OCI-LY3 (cell line): ENCODE data around the gene TPP1.

Source experiments
- H2AFZ ChIP-seq: fragments of 200-600, 300-600 bp; shearing (Covaris generic); 2 replicates; pipeline ENCODE4 v1.6.0; 2014; ENCODE audit warnings: antibody characterized with exemption, low read depth, low read length
- H3K27ac ChIP-seq: fragments of 200-600, 300-600 bp; sonication (generic); 2 replicates; pipeline ENCODE4 v1.5.1; 2014; ENCODE audit warnings: mild to moderate bottlenecking, low read length, moderate library complexity, mixed read lengths
- H3K27me3 ChIP-seq: fragments of 200-600, 300-600 bp; sonication (generic); 2 replicates; pipeline ENCODE4 v1.6.1; 2014; ENCODE audit warnings: low read depth, low read length, mixed read lengths
- H3K36me3 ChIP-seq: fragments of 200-600, 300-600 bp; sonication (generic); replicated peaks from 2 replicates; pipeline ENCODE3; 2014; ENCODE audit warnings: low read depth, low read length, mixed read lengths
- H3K4me1 ChIP-seq: fragments of 300-600, 200-600 bp; sonication (generic); 2 replicates; pipeline ENCODE4 v1.6.1; 2014; ENCODE audit warnings: low read length, mixed read lengths
- H3K4me2 ChIP-seq: fragments of 200-600, 300-600 bp; sonication (generic); 2 replicates; pipeline ENCODE4 v1.6.1; 2014; ENCODE audit warnings: low read length, mixed read lengths
- H3K4me3 ChIP-seq: fragments of 300-600, 200-600 bp; sonication (generic); 2 replicates; pipeline ENCODE4 v1.5.1; 2014; ENCODE audit warnings: antibody characterized with exemption, mild to moderate bottlenecking, low read length, moderate library complexity
- H3K79me2 ChIP-seq: fragments of 300-600, 200-600 bp; shearing (Covaris generic); 2 replicates; pipeline ENCODE4 v1.6.1; 2014; ENCODE audit warnings: mild to moderate bottlenecking, low read length, mixed read lengths
- H3K9ac ChIP-seq: fragments of 300-600, 200-600 bp; shearing (Covaris generic); 2 replicates; pipeline ENCODE4 v1.6.0; 2014; ENCODE audit warnings: mild to moderate bottlenecking, low read length, moderate library complexity
- H3K9me3 ChIP-seq: fragments of 200-600, 300-600 bp; shearing (Covaris generic); 2 replicates; pipeline ENCODE4 v1.6.1; 2014; ENCODE audit warnings: low read length, mixed read lengths; ENCODE audit not compliant: insufficient read depth
- H4K20me1 ChIP-seq: fragments of 200-600, 300-600 bp; sonication (generic); 2 replicates; pipeline ENCODE4 v1.6.1; 2016; ENCODE audit warnings: low read length, mixed read lengths; ENCODE audit not compliant: insufficient read depth
- CTCF ChIP-seq: fragments of 200-600, 300-600 bp; sonication (generic); IDR thresholded peaks from 2 replicates; pipeline ENCODE4 v1.5.1; 2014; ENCODE audit warnings: antibody characterized with exemption, low read length, low read depth
- EZH2phosphoT487 ChIP-seq: fragments of 200-600 bp; shearing (Covaris generic); IDR thresholded peaks from 2 replicates; pipeline ENCODE4 v1.6.1; 2018; ENCODE audit warnings: antibody characterized with exemption, mixed run types, low read depth

TPP1 gene

DNA sequence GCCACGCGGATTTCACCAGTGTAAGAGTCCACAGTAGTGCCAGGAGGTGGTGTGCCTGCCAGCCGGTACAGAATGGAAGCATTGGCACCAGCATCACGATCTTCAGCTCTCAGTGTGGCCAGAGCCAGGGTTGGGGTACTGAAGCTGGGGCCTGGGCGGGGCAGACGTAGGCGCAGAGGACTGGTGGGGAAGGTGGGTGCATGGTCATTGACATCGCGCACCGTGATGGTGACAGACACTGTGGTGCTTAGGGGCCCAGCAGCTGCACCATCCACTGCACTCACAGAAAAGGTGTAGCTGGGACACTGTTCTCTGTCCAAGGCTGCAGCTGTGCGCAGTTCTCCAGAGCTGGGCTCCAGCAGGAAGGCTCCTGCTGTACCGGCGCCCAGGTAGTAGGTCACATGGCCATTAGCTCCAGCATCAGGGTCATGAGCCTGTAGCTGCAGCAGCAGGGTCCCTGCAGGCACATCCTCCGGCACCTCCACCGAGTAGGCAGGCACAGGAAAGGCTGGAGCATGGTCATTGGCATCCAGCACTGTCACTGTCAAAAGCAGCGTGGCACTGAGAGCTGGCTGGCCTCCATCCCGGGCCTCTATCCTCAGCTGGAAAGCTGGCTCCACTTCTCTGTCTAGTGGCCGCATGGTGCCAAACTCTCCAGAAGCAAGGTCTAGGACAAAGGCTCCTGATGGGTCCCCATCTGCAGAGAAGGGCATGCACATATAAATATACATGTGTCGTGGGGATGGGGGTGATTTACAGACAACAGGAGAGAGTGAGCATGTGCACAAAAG is 7.9 kb upstream of the TPP1 start:
- no peaks in the 10 kb centered on the region for H3K27me3 ChIP-seq
- no peak overlapping the region for H3K9ac ChIP-seq
- H3K4me2 ChIP-seq = peak overlapping the region; percentile 52

DNA sequence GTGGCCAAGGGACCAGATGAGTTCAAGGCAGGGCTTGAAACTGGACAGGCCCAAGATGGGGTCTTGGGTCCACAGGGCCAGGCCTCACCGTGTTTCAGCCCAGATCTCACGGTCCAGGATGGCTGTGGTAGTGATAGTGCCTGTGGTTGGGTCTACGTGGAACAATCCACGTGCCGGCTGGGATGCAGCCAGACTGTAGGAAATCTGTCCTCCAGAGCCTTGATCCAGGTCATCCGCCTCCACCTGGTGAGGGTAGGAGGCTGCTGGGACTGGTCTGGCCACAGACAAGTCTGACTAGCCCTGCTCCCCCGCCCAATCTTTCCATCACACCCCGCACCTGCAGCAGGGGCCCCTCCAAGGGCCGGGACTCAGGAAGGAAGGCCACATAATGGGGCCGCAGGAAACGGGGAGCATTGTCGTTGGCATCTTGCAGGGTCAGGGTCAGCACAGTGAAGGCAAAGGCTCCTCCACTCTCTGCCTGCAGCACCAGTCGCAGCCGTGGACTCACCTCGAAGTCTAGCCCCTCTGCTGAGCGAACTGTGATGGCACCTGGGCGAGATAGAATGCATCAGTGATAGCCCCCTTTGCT is 6.7 kb upstream of the TPP1 start:
- Histone ChIP-seq H3K9me3 (no peaks in the 10 kb centered on the region), H3K36me3 (no peaks in the 10 kb centered on the region), H3K27me3 (no peaks in the 10 kb centered on the region), H3K4me2 (no peak overlapping the region), H3K4me3 (no peak overlapping the region), H3K79me2 (no peaks in the 10 kb centered on the region), H2AFZ (no peak overlapping the region), H3K27ac (no peak overlapping the region), H4K20me1 (no peaks in the 10 kb centered on the region), H3K9ac (no peak overlapping the region), H3K4me1 (peaks cover 12% of the 10 kb centered on the region)
- TF ChIP-seq EZH2phosphoT487 (no peak), CTCF (no peak)

More for the DNA sequence above, 7.9 kb upstream of the TPP1 start:
- Histone ChIP-seq H2AFZ (peak overlapping the region; percentile 49; the same call in 1 of the 2 replicates), H3K36me3 (no peaks in the 10 kb centered on the region), H3K4me3 (0 out of 2 replicates have a peak overlapping the region, but pooled peaks have one; percentile 19), H3K79me2 (no peaks in the 10 kb centered on the region), H3K4me1 (peaks cover 12% of the 10 kb centered on the region), H3K9me3 (no peaks in the 10 kb centered on the region), H4K20me1 (no peaks in the 10 kb centered on the region), H3K27ac (no peak overlapping the region)
- TF ChIP-seq CTCF = no peak
- TF ChIP-seq EZH2phosphoT487 = no peak

DNA sequence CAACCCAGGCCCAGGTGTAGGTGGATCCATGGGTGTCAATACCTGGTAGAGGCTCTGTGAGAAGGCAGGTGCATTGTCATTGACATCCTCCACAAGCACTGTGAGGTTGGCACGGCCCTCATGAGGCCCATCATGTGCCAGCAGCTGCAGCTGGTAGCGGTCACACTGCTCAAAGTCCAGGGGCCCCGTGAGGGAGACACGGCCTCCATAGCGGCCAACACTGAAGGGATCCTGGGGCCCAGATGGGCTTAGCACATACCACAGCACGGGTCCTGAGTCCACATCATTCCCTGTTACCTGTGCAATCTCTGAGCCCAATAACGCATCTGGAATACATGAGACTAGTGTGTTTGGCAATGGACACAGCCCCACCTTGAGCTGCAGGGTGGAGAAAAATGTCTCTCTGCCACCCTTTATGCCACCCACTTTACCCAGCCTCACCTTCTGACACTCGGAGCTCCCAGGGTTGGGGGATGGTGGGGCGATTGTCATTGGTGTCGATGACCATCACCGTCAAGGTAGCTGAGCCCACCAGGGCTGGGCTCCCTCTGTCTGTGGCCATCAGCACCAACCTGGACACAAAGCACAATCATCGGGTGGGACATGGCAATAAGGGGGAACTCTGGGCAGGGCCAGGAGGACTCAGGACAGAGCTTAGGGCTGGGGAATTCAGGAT is 6.1 kb upstream of the TPP1 start:
- no peak overlapping the region for H3K27ac ChIP-seq

More for the DNA sequence above, 6.1 kb upstream of the TPP1 start:
- Histone ChIP-seq H3K4me1 (peaks cover 12% of the 10 kb centered on the region), H3K79me2 (no peaks in the 10 kb centered on the region), H3K27me3 (no peaks in the 10 kb centered on the region), H3K4me3 (no peak overlapping the region), H3K36me3 (no peaks in the 10 kb centered on the region), H3K9ac (no peak overlapping the region), H3K4me2 (no peak overlapping the region), H4K20me1 (no peaks in the 10 kb centered on the region), H3K9me3 (no peaks in the 10 kb centered on the region), H2AFZ (no peak overlapping the region)
- no peak for TF ChIP-seq CTCF
- TF ChIP-seq EZH2phosphoT487 = no peak
